ENCODE measurements around the gene REV3L. TPM values are rescaled to one million over a fixed set of nuclear protein-coding genes. Genes with fewer than 3 reads are reported as not detected.

Gene REV3L
- total and polyA plus RNA-seq, 9 of the 15 experiments (the other 6 are each of a cell fraction or from before 2014, with no cell fraction given), result 5.5 to 24.4 (median 14.4) TPM

GRCh38 chr6:111282515-111282914 lies 200.5 kb downstream of the REV3L start:
- ATAC-seq, result no peak
- WGBS (ENCODE audit: insufficient coverage, low coverage, missing lambda C conversion rate), result 75% methylated on average over 1 of the region's 1 CpG

More at GRCh38 chr6:111282515-111282914, 200.5 kb downstream of the REV3L start:
- Histone ChIP-seq H3K4me3 (no peak overlapping the region), H3K27ac (ENCODE audit: extremely low read depth, low read depth, low read length) (no peak overlapping the region), H2AFZ (ENCODE audit: low read depth, low read length) (no peak overlapping the region), H4K20me1 (replicated peaks; ENCODE audit: control insufficient read depth, insufficient read depth, low read length) (no peaks in the 10 kb centered on the region), H3K4me1 (replicated peaks in 1 of 2; ENCODE audit: control insufficient read depth in 2 of 2, insufficient read depth in 2 of 2, low read length in 2 of 2) (no peaks in the 10 kb centered on the region), H3K4me2 (ENCODE audit: insufficient read depth, low read length) (no peak overlapping the region), H3K9me1 (ENCODE audit: control insufficient read depth, insufficient read depth, low read length) (no peaks in the 10 kb centered on the region), H3K27me3 (ENCODE audit: control insufficient read depth in 2 of 2, insufficient read depth in 2 of 2, low read length in 2 of 2) (no peaks in the 10 kb centered on the region), H3K79me2 (ENCODE audit: control insufficient read depth, insufficient read depth, low read length) (no peaks in the 10 kb centered on the region; the same call in 2 of the 3 replicates), H3K36me3 (ENCODE audit: control insufficient read depth, insufficient read depth, low read length) (peaks cover 19% of the 10 kb centered on the region; the same call in 2 of the 3 replicates), H3K9me3 (replicated peaks; ENCODE audit: control insufficient read depth, insufficient read depth, low read depth, low read length) (no peaks in the 10 kb centered on the region), H3K9ac (ENCODE audit: insufficient read depth in 1 of 2, low read depth in 2 of 2, low read length in 2 of 2) (no peak overlapping the region)
- intact Hi-C loops (cut with micrococcal nuclease), result no loop called here
- in situ Hi-C loops (cut with MboI), result no loop called here
- DNase-seq (ENCODE audit: extremely low read depth in 1 of 4, low spot score in 3 of 4) (no peak), FAIRE-seq (no peak)
- TF ChIP-seq MYBL2 (IDR thresholded peaks at IDR 0.05; ENCODE audit: low read depth), result no peak
- no peak for TF ChIP-seq MYBL2 (CRISPR knock-in tag; IDR thresholded peaks at IDR 0.05; ENCODE audit: borderline replicate concordance)
- no peak for TF ChIP-seq DEAF1 (CRISPR knock-in tag; IDR thresholded peaks at IDR 0.05)
- TF ChIP-seq ZNF507 (tag; conservative IDR thresholded peaks at IDR 0.05), result no peak
- TF ChIP-seq BRD9 (IDR thresholded peaks at IDR 0.05; ENCODE audit: low read depth, partially characterized antibody), result no peak
- no peak for TF ChIP-seq TBP (optimal IDR thresholded peaks at IDR 0.05; ENCODE audit: low read depth, low read length)
- TF ChIP-seq ZNF766 (CRISPR knock-in tag; conservative IDR thresholded peaks at IDR 0.05), result no peak
- no peak for TF ChIP-seq SMARCC2 (IDR thresholded peaks at IDR 0.05; ENCODE audit: low read depth)
- no peak for TF ChIP-seq TEAD1 (CRISPR knock-in tag; IDR thresholded peaks at IDR 0.05)
- TF ChIP-seq ZNF134 (CRISPR knock-in tag; conservative IDR thresholded peaks at IDR 0.05), result no peak
- TF ChIP-seq ZC3H8 (IDR thresholded peaks at IDR 0.05), result no peak
- TF ChIP-seq STAG1 (CRISPR knock-in tag; IDR thresholded peaks at IDR 0.05; ENCODE audit: borderline replicate concordance), result no peak
- peak; percentile 58; the same call in 1 of the 2 replicates for TF ChIP-seq HMBOX1 (IDR thresholded peaks at IDR 0.05)
- 0 out of 2 replicates have a peak, but pooled peaks have one; percentile 3 for TF ChIP-seq SPI1 (IDR thresholded peaks at IDR 0.05; ENCODE audit: borderline replicate concordance, low read depth, low read length)
- TF ChIP-seq PHF21A (IDR thresholded peaks at IDR 0.05; ENCODE audit: borderline replicate concordance, low read depth), result no peak
- ChIA-PET POLR2A (no interaction called here), CTCF (ENCODE audit: low intra/inter-chr PET ratio) (no interaction called here)
- no TSS peak for BruUV-seq (replicated peaks)
